ENCODE data around the gene BLTP3A. TPM values are rescaled to one million over a fixed set of nuclear protein-coding genes. Genes with fewer than 3 reads are reported as not detected.
"Not testable (repeated sequence)": the region's sequence is repeated elsewhere in the genome, so short reads cannot be mapped to it uniquely, and the experiment has no call there.

Gene BLTP3A
- polyA plus RNA-seq, 1 donor, result 8.6 TPM

DNA sequence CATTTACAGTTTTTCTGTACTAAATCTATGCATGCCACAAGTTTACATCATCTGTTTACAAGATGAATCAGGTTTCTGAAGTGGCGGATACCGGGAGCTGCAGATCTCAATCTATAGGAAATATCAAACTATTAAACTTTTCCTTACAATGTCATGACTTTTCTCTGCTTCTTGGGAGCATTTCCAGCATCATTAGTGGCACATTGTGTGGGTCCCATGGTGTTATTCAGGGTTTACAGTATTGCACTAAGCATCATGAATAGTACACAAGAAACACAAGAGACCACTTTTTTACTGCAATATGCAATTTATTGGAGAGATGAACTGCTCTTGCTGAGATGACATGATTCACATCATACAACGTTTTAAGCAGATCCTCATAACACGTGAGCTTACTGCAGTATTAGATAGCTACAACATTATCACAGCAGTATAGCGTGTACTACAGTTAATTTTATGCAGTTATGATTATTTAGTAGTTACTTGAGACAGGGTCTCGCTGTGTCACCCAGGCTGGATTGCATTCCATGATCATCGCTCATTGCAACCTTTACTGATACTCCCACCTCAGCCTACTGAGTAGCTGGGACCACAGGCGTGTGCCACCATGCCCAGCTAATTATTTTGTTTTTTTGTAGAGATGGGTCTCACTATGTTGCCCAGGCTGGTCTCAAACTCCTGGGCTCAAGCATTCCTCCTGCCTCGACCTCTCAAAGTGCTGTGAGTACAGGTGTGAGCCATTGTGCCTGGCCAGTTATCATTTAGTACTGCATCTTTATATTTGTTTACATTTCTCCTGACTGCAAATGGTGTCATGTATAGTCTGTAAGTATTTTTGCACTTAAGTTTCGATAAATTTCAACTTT, 18.4 kb downstream of the BLTP3A start:
- H3K36me3 ChIP-seq (ENCODE audit: control insufficient read depth, insufficient read depth, low read length), result no peaks in the 10 kb centered on the region
- peaks cover 3% of the 10 kb centered on the region for H3K4me1 ChIP-seq (ENCODE audit: control insufficient read depth, insufficient read depth, low read length)
- H3K27ac ChIP-seq (ENCODE audit: low read length), result no peak overlapping the region
- no peak overlapping the region for H3K4me3 ChIP-seq (ENCODE audit: low read length)
- WGBS (ENCODE audit: insufficient coverage, low lambda C conversion rate), result 90% methylated on average over 2 of the region's 10 CpGs
- no peak for DNase-seq
- H3K27me3 ChIP-seq (ENCODE audit: control insufficient read depth, insufficient read depth, low read length), result no peaks in the 10 kb centered on the region
- no peaks in the 10 kb centered on the region for H3K9me3 ChIP-seq (ENCODE audit: control insufficient read depth, low read depth, low read length)

DNA sequence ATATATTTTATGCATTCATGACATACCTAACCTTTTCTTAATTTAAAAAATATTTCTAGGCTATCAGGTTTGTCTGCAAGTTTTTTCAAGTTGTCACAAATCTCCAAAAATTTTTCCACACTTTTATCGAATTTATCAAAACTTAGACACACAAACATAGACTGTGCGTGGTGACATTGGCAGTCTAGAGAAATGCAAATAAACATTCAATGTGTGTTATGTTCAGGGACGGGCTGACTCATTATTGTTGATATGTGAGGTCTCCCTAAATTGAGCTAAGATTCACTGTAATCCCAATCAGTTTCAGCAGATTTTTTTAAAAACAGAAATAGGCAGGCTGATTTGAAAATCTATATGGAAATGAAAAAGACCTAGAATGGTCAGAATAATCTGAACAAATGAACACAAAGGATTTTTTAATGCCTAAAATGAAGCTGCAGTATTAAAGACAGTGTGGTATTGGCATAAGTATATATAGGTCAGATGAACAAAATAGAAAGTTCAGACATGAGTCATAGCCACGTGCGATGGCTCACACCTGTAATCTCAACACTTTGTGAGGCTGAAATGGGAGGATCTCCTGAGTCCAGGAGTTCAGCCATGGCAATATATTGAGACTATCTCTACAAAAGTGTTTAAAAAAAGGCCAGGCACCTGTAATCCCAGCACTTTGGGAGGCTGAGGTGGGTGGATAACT, 19.2 kb downstream of the BLTP3A start:
- no CpG with 5 or more reads among the region's 5 CpGs for WGBS (ENCODE audit: insufficient coverage, low lambda C conversion rate)
- peaks cover 3% of the 10 kb centered on the region for H3K4me1 ChIP-seq (ENCODE audit: control insufficient read depth, insufficient read depth, low read length)
- H3K27me3 ChIP-seq (ENCODE audit: control insufficient read depth, insufficient read depth, low read length), result no peaks in the 10 kb centered on the region
- no peak overlapping the region for H3K4me3 ChIP-seq (ENCODE audit: low read length)
- H3K36me3 ChIP-seq (ENCODE audit: control insufficient read depth, insufficient read depth, low read length), result no peaks in the 10 kb centered on the region
- H3K9me3 ChIP-seq (ENCODE audit: control insufficient read depth, low read depth, low read length), result no peaks in the 10 kb centered on the region
- peak; percentile 85 to 91 for DNase-seq
- no peak overlapping the region for H3K27ac ChIP-seq (ENCODE audit: low read length)

DNA sequence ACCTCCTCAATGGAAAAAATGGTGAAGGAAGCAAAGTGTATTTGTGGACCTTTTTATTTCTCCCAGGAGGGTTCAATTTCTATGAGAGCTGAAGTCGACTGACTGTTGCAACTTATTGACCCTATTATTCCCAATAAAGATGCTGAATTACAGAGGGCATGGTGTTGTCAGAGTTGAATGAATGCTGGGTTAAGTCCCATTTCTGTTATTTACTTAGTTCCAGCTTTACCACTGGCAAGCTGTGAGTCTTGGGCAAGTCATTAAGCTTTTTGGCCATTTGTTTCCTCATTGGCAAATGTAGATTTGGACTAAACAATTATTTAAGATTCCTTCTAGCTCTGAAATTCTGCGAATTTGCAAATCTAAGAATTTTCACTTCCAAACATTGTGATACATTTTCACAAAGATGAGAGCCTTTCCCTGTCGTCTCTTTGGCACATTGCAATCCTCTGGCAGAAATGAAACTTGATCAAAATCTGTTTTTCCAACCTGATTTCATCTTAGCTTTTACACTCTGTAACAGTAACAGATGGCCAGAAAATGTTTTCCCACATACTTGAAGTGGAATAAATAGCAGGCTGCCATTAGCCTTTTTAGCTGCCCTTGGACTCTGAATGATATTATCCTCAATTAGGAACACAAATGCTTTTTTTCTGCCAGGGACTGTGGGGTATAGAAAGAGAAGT, 21.3 kb downstream of the BLTP3A start:
- H3K27ac ChIP-seq (ENCODE audit: low read length), result no peak overlapping the region
- H3K9me3 ChIP-seq (ENCODE audit: control insufficient read depth, low read depth, low read length), result no peaks in the 10 kb centered on the region
- peaks cover 6% of the 10 kb centered on the region for H3K4me1 ChIP-seq (ENCODE audit: control insufficient read depth, insufficient read depth, low read length)
- no peak for DNase-seq
- no peak overlapping the region for H3K4me3 ChIP-seq (ENCODE audit: low read length)
- H3K36me3 ChIP-seq (ENCODE audit: control insufficient read depth, insufficient read depth, low read length), result no peaks in the 10 kb centered on the region
- no peaks in the 10 kb centered on the region for H3K27me3 ChIP-seq (ENCODE audit: control insufficient read depth, insufficient read depth, low read length)
- WGBS (ENCODE audit: insufficient coverage, low lambda C conversion rate), result 100% methylated on average over 3 of the region's 3 CpGs

DNA sequence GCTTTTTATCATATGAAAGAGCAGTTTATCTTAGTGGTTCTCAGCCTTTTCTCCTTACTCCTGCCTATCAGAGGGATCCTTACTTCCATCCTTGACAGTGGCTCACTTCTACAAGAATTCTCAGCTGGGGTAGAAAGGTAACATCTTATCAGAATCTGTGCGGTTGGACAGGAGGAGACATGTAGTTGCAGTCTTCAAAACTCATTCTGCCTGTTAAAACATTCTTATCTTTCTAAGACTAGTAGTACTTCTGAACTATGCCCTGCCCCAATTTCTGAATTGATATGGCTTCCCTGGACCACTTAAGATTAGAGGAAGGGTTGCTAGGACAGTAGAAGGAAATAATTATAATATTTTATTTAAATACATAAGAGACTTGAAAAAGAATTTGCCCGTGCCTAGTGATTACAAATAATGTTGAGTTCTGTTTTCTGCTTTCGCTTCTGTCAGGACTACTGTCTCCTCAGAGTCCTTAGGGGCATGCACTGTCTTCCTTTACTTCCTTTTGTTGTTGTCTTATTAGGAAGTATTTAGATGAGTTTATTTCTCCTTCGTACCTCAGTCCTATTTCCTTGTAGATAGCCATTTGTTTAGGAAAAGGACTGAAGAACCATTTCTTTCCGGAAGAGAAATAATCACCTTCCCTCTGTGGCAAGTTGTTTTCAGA, 24.9 kb downstream of the BLTP3A start:
- peaks cover 2% of the 10 kb centered on the region for H3K36me3 ChIP-seq (ENCODE audit: control insufficient read depth, insufficient read depth, low read length)
- WGBS (ENCODE audit: insufficient coverage, low lambda C conversion rate), result 46% methylated on average over 2 of the region's 5 CpGs
- peaks cover 5% of the 10 kb centered on the region for H3K4me1 ChIP-seq (ENCODE audit: control insufficient read depth, insufficient read depth, low read length)
- peak overlapping the region; percentile 26 for H3K27ac ChIP-seq (ENCODE audit: low read length)
- H3K27me3 ChIP-seq (ENCODE audit: control insufficient read depth, insufficient read depth, low read length), result no peaks in the 10 kb centered on the region
- H3K9me3 ChIP-seq (ENCODE audit: control insufficient read depth, low read depth, low read length), result no peaks in the 10 kb centered on the region
- peak; percentile 9 to 23 for DNase-seq
- H3K4me3 ChIP-seq (ENCODE audit: low read length), result no peak overlapping the region

DNA sequence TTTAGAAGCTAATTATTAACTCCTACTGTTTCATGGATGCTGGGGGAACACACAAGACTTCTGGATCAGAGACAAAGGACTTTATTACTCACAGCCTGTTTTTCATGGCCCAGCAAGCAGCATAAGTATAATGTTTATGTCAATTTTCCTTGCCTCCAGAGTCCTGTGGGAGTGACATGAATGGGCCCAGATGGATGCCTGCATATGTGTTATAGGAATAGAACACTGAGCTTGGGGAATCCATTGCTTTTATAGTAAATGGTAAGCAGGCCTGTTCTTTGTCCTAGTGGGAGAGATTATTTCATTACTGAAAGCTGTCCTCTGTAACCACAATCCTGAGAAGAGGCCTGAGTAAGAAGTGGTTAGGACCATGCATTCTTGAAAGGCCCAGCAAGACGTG, 25.6 kb downstream of the BLTP3A start:
- H3K4me1 ChIP-seq (ENCODE audit: control insufficient read depth, insufficient read depth, low read length), result peaks cover 3% of the 10 kb centered on the region
- no peaks in the 10 kb centered on the region for H3K27me3 ChIP-seq (ENCODE audit: control insufficient read depth, insufficient read depth, low read length)
- DNase-seq, result no peak
- H3K9me3 ChIP-seq (ENCODE audit: control insufficient read depth, low read depth, low read length), result no peaks in the 10 kb centered on the region
- WGBS (ENCODE audit: insufficient coverage, low lambda C conversion rate), result no CpG with 5 or more reads among the region's 1 CpG
- no peak overlapping the region for H3K4me3 ChIP-seq (ENCODE audit: low read length)
- H3K36me3 ChIP-seq (ENCODE audit: control insufficient read depth, insufficient read depth, low read length), result peaks cover 3% of the 10 kb centered on the region
- H3K27ac ChIP-seq (ENCODE audit: low read length), result no peak overlapping the region

DNA sequence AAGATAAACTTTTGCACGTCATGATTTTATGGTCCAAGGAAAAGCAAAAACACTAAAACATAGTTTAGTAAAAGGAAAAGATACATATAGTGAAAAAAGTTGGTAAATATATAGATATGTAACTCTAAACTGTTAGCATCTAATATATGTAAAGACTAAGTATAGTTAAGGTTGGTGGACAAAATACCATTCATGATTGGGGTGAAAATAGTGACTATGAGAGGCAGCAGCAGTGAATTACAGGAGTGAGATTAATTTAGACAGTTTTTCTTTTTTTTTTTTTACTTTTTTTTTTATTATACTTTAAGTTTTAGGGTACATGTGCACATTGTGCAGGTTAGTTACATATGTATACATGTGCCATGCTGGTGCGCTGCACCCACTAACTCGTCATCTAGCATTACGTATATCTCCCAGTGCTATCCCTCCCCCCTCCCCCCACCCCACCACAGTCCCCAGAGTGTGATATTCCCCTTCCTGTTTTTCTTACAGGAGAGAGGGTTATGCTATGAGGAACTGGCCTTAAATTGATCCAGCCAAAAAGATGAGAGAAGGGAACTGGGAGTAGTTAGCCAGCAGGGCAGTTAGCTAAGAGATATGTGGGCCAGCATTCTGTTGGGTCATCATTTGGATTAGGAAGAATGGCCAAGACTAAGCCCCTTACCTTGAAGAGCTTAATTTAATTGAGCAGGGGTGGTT, 27.1 kb downstream of the BLTP3A start:
- WGBS (ENCODE audit: insufficient coverage, low lambda C conversion rate), result 44% methylated on average over 1 of the region's 4 CpGs
- H3K27me3 ChIP-seq (ENCODE audit: control insufficient read depth, insufficient read depth, low read length); DNase-seq; H3K4me3 ChIP-seq (ENCODE audit: low read length); H3K4me1 ChIP-seq (ENCODE audit: control insufficient read depth, insufficient read depth, low read length); H3K9me3 ChIP-seq (ENCODE audit: control insufficient read depth, low read depth, low read length); H3K27ac ChIP-seq (ENCODE audit: low read length): not testable (repeated sequence)
- H3K36me3 ChIP-seq (ENCODE audit: control insufficient read depth, insufficient read depth, low read length), result peaks cover 12% of the 10 kb centered on the region

DNA sequence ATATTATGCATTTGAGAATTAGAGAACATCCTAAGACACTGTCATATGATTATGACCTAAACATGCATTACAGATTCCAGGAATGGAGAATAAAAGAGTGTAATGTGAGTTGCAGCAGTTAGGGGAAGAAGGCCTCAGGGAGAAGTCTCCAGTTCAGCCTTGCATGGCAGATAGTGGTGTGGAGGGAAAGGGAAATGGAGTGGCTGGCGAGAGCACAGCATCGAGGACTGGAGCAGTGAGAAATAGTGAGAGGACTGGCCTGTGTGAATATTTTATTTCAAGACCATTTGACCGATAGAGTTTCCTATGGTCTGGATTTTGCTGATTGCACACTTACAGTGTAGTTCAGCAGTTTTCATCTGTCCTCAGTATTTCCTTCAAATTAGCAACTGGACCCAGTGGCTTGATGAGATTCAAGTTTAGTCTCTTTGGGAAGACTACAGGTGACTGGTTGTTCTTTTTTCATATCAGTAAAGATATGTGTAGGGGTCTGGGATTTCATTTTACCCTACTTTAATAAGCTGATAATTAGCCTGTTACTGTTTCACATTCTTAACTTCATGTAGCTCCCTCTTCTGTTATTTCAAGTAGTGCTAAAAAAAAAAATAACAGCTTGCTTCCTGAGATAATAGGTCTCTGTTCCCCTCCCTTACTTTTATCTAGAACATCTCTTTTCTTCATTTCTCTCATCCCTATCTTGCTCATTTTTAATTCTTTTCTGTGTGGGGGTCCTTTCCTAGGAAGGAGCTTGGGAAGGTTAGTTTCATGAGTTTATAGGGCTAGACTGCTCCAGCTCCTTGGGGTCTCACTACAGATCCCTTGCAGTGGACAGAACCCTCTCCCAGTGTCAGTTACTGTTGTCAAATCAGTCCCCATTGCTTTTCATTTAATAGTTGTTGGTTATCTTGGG, 27.9 kb downstream of the BLTP3A start:
- Histone ChIP-seq H3K4me1 (ENCODE audit: control insufficient read depth, insufficient read depth, low read length) (peaks cover 3% of the 10 kb centered on the region), H3K36me3 (ENCODE audit: control insufficient read depth, insufficient read depth, low read length) (peaks cover 13% of the 10 kb centered on the region), H3K27ac (ENCODE audit: low read length) (no peak overlapping the region), H3K27me3 (ENCODE audit: control insufficient read depth, insufficient read depth, low read length) (no peaks in the 10 kb centered on the region), H3K4me3 (ENCODE audit: low read length) (no peak overlapping the region), H3K9me3 (ENCODE audit: control insufficient read depth, low read depth, low read length) (no peaks in the 10 kb centered on the region)
- no peak for DNase-seq
- no CpG with 5 or more reads among the region's 3 CpGs for WGBS (ENCODE audit: insufficient coverage, low lambda C conversion rate)

DNA sequence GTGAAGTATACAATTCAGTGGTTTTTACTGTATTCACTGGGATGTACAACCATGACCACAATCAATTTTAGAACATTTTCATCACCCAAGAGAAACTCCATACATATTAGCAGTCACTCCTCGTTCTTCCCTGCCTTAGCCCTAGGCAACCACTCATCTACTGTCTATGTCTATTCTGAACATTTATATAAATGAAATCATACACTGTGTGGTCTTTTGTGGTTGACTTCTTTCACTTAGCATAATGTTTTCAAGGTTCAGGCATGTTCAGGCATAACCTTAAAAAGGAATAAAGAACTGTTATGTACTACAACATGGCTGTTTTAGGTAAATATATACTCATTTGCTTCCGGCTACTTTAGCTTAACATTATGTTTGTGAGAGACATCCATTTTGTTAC, 37.3 kb downstream of the BLTP3A start:
- 100% methylated on average over 2 of the region's 2 CpGs for WGBS (ENCODE audit: insufficient coverage, low lambda C conversion rate)
- no peak overlapping the region for H3K4me3 ChIP-seq (ENCODE audit: low read length)
- H3K9me3 ChIP-seq (ENCODE audit: control insufficient read depth, low read depth, low read length), result no peaks in the 10 kb centered on the region
- peaks cover 16% of the 10 kb centered on the region for H3K36me3 ChIP-seq (ENCODE audit: control insufficient read depth, insufficient read depth, low read length)
- no peak overlapping the region for H3K27ac ChIP-seq (ENCODE audit: low read length)
- no peaks in the 10 kb centered on the region for H3K4me1 ChIP-seq (ENCODE audit: control insufficient read depth, insufficient read depth, low read length)
- no peaks in the 10 kb centered on the region for H3K27me3 ChIP-seq (ENCODE audit: control insufficient read depth, insufficient read depth, low read length)
- no peak for DNase-seq

DNA sequence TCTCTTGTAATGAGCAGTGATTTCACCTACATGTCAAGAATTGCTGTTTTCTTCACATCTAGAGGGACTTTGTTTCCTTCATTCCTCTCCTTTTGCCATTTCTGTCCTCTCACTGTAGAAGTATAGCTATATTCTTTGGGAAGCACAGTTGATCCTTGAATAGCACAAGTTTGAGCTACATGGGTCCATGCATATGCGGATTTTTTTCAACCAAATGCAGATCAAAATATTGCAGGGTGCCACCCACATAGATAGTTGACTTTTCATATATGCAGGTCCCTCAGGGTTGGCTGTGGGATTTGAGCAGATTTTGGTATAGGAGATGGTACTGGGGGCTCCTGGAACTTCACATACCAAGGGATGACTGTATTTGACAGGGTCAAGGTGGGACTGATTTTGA, 41.1 kb downstream of the BLTP3A start:
- peaks cover 39% of the 10 kb centered on the region for H3K36me3 ChIP-seq (ENCODE audit: control insufficient read depth, insufficient read depth, low read length)
- H3K4me3 ChIP-seq (ENCODE audit: low read length), result no peak overlapping the region
- no peaks in the 10 kb centered on the region for H3K27me3 ChIP-seq (ENCODE audit: control insufficient read depth, insufficient read depth, low read length)
- no peak for DNase-seq
- no CpG with 5 or more reads among the region's 1 CpG for WGBS (ENCODE audit: insufficient coverage, low lambda C conversion rate)
- no peaks in the 10 kb centered on the region for H3K4me1 ChIP-seq (ENCODE audit: control insufficient read depth, insufficient read depth, low read length)
- no peaks in the 10 kb centered on the region for H3K9me3 ChIP-seq (ENCODE audit: control insufficient read depth, low read depth, low read length)
- no peak overlapping the region for H3K27ac ChIP-seq (ENCODE audit: low read length)
